SK-MEL-5 (cell line): ENCODE results near the gene METTL13. TPM values are rescaled to one million over a fixed set of nuclear protein-coding genes. Genes with fewer than 3 reads are reported as not detected.

Experiments
- DNase-seq: peaks from one replicate; pipeline ENCODE4 v3.0.0-alpha.2; 2016; ENCODE audit warnings: low read depth, low spot score
- in situ Hi-C: cut with HindIII; loops from 2 replicates; pipeline ENCODE4 v1.10.0; 2016; ENCODE audit warnings: low sequenced_read_pairs, high pct_unique_total_duplicates, low pct_unique_long_range_greater_than_20kb
- polyA plus RNA-seq, 2 experiments: library from polyadenylated mRNA; depleted of rRNA; stranded (reverse); fragments of >200 nt; gene quantifications; 2 replicates each; pipeline ENCODE4 v1.2.3, GENCODE V29; 2015
- total RNA-seq: library from RNA; depleted of rRNA; stranded (reverse); fragments of >200 nt; shearing (Covaris generic); gene quantifications from 2 replicates; pipeline ENCODE4 v1.2.3, GENCODE V29; 2014; rRNA removed

Gene METTL13
- 38.4 and 39.3 TPM in 2 replicates for total RNA-seq
- polyA plus RNA-seq (2015; cell fraction: cytosol; rRNA removed), result 43.8 and 51.9 TPM in 2 replicates
- 32.9 and 36.8 TPM in 2 replicates for polyA plus RNA-seq (2015; cell fraction: nucleus; rRNA removed)

GRCh38 chr1:171781176-171781875, at the start of gene METTL13:
TSS of gene METTL13 (plus strand) at chr1:171781660. CDS start at chr1:171781968, 308 bp downstream.
- in situ Hi-C loops, result no loop called here
- peak; percentile 98 for DNase-seq

- no peak for DNase-seq
- in situ Hi-C loops, result no loop called here
Observed at GRCh38 chr1:171736196-171736595, 45.3 kb upstream of the METTL13 start.

GRCh38 chr1:171738911-171739310, 42.5 kb upstream of the METTL13 start:
- in situ Hi-C loops, result no loop called here
- no peak for DNase-seq

GRCh38 chr1:171739656-171740055, 41.8 kb upstream of the METTL13 start:
- peak; percentile 13 for DNase-seq
- in situ Hi-C loops, result no loop called here

GRCh38 chr1:171740356-171740863, 41.0 kb upstream of the METTL13 start:
- in situ Hi-C loops, result no loop called here
- DNase-seq, result no peak

- DNase-seq, result peak; percentile 46
- in situ Hi-C loops, result no loop called here
Observed at GRCh38 chr1:171740987-171741871, 40.2 kb upstream of the METTL13 start.

GRCh38 chr1:171741872-171742576, 39.4 kb upstream of the METTL13 start, which contains the start of gene VAMP4:
TSS of gene VAMP4 (minus strand) at chr1:171742065. CDS start at chr1:171738414, 3,651 bp downstream.
- in situ Hi-C loops, result no loop called here

GRCh38 chr1:171742577-171742922, 38.9 kb upstream of the METTL13 start:
- peak; percentile 33 for DNase-seq
- in situ Hi-C loops, result no loop called here

More at GRCh38 chr1:171741872-171742576, 39.4 kb upstream of the METTL13 start, which contains the start of gene VAMP4:
- DNase-seq, result peak; percentile 78

GRCh38 chr1:171743081-171743870, 38.2 kb upstream of the METTL13 start:
- in situ Hi-C loops, result no loop called here
- no peak for DNase-seq

GRCh38 chr1:171744986-171745385, 36.5 kb upstream of the METTL13 start:
- in situ Hi-C loops, result no loop called here
- no peak for DNase-seq

GRCh38 chr1:171748651-171749050, 32.8 kb upstream of the METTL13 start:
- in situ Hi-C loops, result no loop called here
- DNase-seq, result no peak

GRCh38 chr1:171751221-171751620, 30.2 kb upstream of the METTL13 start:
- DNase-seq, result no peak
- in situ Hi-C loops, result no loop called here

- no peak for DNase-seq
- in situ Hi-C loops, result no loop called here
Observed at GRCh38 chr1:171753182-171753581, 28.3 kb upstream of the METTL13 start.

- in situ Hi-C loops, result no loop called here
- DNase-seq, result no peak
Observed at GRCh38 chr1:171753685-171754352, 27.6 kb upstream of the METTL13 start.

- in situ Hi-C loops, result no loop called here
- no peak for DNase-seq
Observed at GRCh38 chr1:171754353-171754705, 27.1 kb upstream of the METTL13 start.

- DNase-seq, result no peak
- in situ Hi-C loops, result no loop called here
Observed at GRCh38 chr1:171754971-171755370, 26.5 kb upstream of the METTL13 start.

GRCh38 chr1:171756856-171757255, 24.6 kb upstream of the METTL13 start:
- DNase-seq, result no peak
- in situ Hi-C loops, result no loop called here
